ENCODE measurements around the gene GATA5. TPM values are rescaled to one million over a fixed set of nuclear protein-coding genes. Genes with fewer than 3 reads are reported as not detected.

The GATA5 gene
- total RNA-seq, 1 experiment from 2014 or later, result not detected

DNA sequence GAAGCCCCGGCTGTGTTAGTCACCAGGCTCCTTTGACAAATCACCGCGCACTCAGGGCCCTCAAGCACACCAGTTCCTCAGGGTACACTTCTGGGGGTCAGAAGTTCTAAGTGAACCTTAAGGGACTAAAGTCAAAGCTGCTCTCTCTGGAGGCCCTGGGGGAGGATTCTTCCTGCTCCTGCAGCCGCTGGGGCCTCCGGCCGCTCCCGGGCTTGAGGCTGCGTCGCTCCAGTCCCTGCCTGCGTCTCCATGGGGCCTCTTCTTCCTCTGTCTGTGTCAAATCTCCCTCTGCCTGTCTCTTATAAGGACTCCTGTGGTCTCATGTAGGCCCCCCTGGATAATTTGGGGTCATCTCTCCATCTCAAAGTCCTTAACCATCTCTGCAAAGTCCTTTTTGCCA lies 18.1 kb upstream of the GATA5 start (continued):
- TF ChIP-seq, protein P1, sequence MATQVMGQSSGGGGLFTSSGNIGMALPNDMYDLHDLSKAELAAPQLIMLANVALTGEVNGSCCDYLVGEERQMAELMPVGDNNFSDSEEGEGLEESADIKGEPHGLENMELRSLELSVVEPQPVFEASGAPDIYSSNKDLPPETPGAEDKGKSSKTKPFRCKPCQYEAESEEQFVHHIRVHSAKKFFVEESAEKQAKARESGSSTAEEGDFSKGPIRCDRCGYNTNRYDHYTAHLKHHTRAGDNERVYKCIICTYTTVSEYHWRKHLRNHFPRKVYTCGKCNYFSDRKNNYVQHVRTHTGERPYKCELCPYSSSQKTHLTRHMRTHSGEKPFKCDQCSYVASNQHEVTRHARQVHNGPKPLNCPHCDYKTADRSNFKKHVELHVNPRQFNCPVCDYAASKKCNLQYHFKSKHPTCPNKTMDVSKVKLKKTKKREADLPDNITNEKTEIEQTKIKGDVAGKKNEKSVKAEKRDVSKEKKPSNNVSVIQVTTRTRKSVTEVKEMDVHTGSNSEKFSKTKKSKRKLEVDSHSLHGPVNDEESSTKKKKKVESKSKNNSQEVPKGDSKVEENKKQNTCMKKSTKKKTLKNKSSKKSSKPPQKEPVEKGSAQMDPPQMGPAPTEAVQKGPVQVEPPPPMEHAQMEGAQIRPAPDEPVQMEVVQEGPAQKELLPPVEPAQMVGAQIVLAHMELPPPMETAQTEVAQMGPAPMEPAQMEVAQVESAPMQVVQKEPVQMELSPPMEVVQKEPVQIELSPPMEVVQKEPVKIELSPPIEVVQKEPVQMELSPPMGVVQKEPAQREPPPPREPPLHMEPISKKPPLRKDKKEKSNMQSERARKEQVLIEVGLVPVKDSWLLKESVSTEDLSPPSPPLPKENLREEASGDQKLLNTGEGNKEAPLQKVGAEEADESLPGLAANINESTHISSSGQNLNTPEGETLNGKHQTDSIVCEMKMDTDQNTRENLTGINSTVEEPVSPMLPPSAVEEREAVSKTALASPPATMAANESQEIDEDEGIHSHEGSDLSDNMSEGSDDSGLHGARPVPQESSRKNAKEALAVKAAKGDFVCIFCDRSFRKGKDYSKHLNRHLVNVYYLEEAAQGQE (IDR thresholded peaks at IDR 0.05; ENCODE audit: low read depth), result no peak

DNA sequence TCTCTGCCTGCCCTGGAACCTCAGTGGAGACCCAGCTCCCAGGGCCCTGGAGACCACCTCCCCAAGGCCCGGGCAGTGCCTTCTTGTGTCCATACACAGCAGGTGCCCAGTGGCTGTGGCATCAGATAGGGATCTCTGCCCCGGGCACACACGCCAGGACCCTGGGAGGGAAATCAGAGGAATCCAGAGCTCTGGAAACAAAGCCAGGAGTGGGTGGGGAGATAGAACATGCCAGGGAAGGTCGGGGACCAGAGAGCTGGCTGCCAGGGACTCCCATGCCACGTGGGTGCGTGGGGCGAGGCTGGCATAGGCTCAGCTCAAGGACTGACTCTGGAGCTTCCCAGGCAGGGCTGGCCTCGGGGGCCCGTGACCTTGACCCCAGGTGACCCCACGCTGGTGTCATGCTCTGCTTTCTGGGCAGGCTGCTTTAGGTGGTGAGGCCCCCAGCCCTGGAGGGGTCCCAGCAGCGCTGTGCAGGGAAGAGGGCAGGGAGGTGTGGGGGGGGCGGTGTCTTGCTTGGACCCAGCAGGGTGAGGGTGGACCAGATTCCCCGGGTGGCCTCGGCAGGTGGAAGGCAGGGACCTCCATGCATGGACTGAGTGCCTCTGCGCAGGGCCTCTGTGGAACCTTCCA lies 17.6 kb upstream of the GATA5 start:
- H3K9me3 ChIP-seq (ENCODE audit: control insufficient read depth in 1 of 2, insufficient read depth in 1 of 2, low read depth in 1 of 2, low read length in 2 of 2), result no peaks in the 10 kb centered on the region
- no peak overlapping the region for H3K4me2 ChIP-seq (ENCODE audit: low read length)
- H3K9ac ChIP-seq (ENCODE audit: low read length), result no peak overlapping the region
- ChIA-PET RAD21 (ENCODE audit: low non-redundant PET in 1 of 2, low total read pairs in 2 of 2, uncharacterized antibody in 2 of 2, unreplicated experiment in 2 of 2) (no interaction called here), POLR2A (interaction anchor here (0.6 kb wide), 1 partner anchor 316 kb away, joined by 3 read pairs; no protein-coding TSS in a partner anchor), CTCF (no interaction called here)
- no peak for DNase-seq (ENCODE audit: low read depth, low spot score)
- no peak for ATAC-seq
- no peak overlapping the region for H2AFZ ChIP-seq (ENCODE audit: low read depth, low read length, poor library complexity, severe bottlenecking)
- no peaks in the 10 kb centered on the region for H4K20me1 ChIP-seq (ENCODE audit: insufficient read depth)
- H3K36me3 ChIP-seq (ENCODE audit: control insufficient read depth in 1 of 2, insufficient read depth in 2 of 2, low read length in 2 of 2), result no peaks in the 10 kb centered on the region
- H3K4me3 ChIP-seq (replicated peaks in 1 of 2; ENCODE audit: low read depth in 1 of 2, low read length in 2 of 2), result no peak overlapping the region
- H3K79me2 ChIP-seq (ENCODE audit: insufficient read depth, low read length), result no peaks in the 10 kb centered on the region
- BruUV-seq (replicated peaks), result no TSS peak
- intact Hi-C loops (cut with micrococcal nuclease), result no loop called here
- no peak for TF ChIP-seq SIN3A (IDR thresholded peaks at IDR 0.05; ENCODE audit: low read depth)
- no peak for TF ChIP-seq RAD21 (IDR thresholded peaks at IDR 0.05; ENCODE audit: low read depth)
- no peak for TF ChIP-seq POLR2AphosphoS5 (IDR thresholded peaks at IDR 0.05; ENCODE audit: low read depth, low read length)
- TF ChIP-seq, protein P2, sequence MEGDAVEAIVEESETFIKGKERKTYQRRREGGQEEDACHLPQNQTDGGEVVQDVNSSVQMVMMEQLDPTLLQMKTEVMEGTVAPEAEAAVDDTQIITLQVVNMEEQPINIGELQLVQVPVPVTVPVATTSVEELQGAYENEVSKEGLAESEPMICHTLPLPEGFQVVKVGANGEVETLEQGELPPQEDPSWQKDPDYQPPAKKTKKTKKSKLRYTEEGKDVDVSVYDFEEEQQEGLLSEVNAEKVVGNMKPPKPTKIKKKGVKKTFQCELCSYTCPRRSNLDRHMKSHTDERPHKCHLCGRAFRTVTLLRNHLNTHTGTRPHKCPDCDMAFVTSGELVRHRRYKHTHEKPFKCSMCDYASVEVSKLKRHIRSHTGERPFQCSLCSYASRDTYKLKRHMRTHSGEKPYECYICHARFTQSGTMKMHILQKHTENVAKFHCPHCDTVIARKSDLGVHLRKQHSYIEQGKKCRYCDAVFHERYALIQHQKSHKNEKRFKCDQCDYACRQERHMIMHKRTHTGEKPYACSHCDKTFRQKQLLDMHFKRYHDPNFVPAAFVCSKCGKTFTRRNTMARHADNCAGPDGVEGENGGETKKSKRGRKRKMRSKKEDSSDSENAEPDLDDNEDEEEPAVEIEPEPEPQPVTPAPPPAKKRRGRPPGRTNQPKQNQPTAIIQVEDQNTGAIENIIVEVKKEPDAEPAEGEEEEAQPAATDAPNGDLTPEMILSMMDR (IDR thresholded peaks at IDR 0.05 in 2 of 3, conservative IDR thresholded peaks at IDR 0.05 in 1 of 3; ENCODE audit: borderline replicate concordance in 1 of 3, insufficient read depth in 1 of 3, low read depth in 2 of 3, low read length in 2 of 3), result no peak
- no peaks in the 10 kb centered on the region for H3K27me3 ChIP-seq (ENCODE audit: insufficient read depth, low read length)
- no peak overlapping the region for H3K27ac ChIP-seq (ENCODE audit: low read depth, low read length)
- peaks cover 16 to 32% of the 10 kb centered on the region in 2 experiments; a peak in 3 of 4 replicates for H3K4me1 ChIP-seq (ENCODE audit: control insufficient read depth in 1 of 2, insufficient read depth in 2 of 2, low read length in 2 of 2)
- no peaks in the 10 kb centered on the region for H3K9me2 ChIP-seq (ENCODE audit: insufficient read depth)
